Effector memory CD4-positive, alpha-beta T cell (primary cell): Measurements from ENCODE around the gene KRT85.

Experiments
- DNase-seq, 3 donors: peaks; one replicate each; pipeline ENCODE4 v3.0.0-alpha.2; 2020
- H3K27ac ChIP-seq: 2 replicates; pipeline ENCODE4 v1.7.0; 2013; ENCODE audit warnings: mild to moderate bottlenecking, low read length, moderate library complexity; ENCODE audit not compliant: insufficient read depth, poor library complexity, severe bottlenecking
- H3K27me3 ChIP-seq: replicated peaks from 2 replicates; pipeline ENCODE4 v1.7.0; 2013; ENCODE audit warnings: mild to moderate bottlenecking, low read length; ENCODE audit not compliant: insufficient read depth, control insufficient read depth, poor library complexity, severe bottlenecking
- H3K36me3 ChIP-seq: 2 replicates; pipeline ENCODE4 v1.7.0; 2013; ENCODE audit warnings: mild to moderate bottlenecking, low read length, moderate library complexity; ENCODE audit not compliant: control insufficient read depth, insufficient read depth
- H3K4me1 ChIP-seq: 2 replicates; pipeline ENCODE4 v1.7.0; 2013; ENCODE audit warnings: low read length, mild to moderate bottlenecking; ENCODE audit not compliant: control insufficient read depth, insufficient read depth, poor library complexity, severe bottlenecking
- H3K4me3 ChIP-seq: 2 replicates; pipeline ENCODE4 v1.7.0; 2013; ENCODE audit warnings: low read length, low read depth, mild to moderate bottlenecking; ENCODE audit not compliant: insufficient read depth, poor library complexity, severe bottlenecking
- H3K9me3 ChIP-seq: 2 replicates; pipeline ENCODE4 v1.7.0; 2013; ENCODE audit warnings: mild to moderate bottlenecking, low read length, moderate library complexity; ENCODE audit not compliant: control insufficient read depth

The KRT85 gene

DNA sequence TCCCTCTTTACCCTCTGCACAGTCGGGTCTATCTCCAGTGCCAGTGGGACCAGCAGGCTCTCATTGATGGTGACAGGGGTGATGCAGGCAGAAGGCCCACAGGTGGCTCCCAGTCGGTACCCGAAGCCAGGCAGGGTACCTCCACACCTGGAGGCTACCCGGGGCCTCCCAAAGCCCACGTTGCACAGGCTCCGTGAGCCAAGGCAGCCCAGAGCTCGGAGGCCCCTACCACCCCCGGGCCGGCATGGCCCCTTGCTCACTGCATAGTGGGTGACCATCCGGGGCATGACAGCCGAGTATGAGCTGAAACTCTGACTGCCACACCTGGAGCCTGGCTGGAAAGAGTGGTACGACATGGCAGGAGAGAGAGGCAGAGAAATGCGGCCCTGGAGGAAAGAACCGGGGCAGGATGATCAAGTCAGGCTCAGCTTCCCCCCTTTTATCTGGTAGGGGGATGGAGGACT is 38.7 kb upstream of the KRT85 start, which contains the start of gene KRT82:
TSS of gene KRT82 (minus strand) at position 414 of the 464 bp plus-strand sequence. CDS start at position 356, 58 bp downstream.
- Histone ChIP-seq H3K36me3 (no peaks in the 10 kb centered on the region), H3K27me3 (no peaks in the 10 kb centered on the region), H3K4me3 (no peak within 1 kb of the TSS), H3K27ac (no peak within 1 kb of the TSS), H3K9me3 (no peaks in the 10 kb centered on the region), H3K4me1 (no peaks in the 10 kb centered on the region)
- no peak for DNase-seq

DNA sequence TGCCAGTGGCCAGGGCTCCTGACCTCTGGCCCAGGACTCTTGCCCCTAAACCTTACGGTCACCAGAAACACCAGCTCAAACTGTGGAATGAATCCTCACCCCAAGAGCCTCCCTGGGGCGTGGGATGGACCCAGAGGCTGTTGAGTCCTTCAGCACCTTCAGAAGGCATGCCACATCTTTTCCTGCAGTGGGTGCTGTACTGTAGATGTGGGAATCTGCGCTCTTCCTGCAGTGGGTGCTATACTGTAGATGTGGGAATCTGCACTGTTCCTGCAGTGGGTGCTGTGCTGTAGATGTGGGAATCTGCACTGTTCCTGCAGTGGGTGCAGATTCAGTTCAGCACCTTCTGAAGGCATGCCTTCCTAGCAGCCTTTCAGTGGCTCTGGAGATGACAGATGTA is 37.7 kb upstream of the KRT85 start:
- DNase-seq, result no peak
- H3K9me3 ChIP-seq, result no peaks in the 10 kb centered on the region
- no peak overlapping the region for H3K4me3 ChIP-seq
- H3K27ac ChIP-seq, result no peak overlapping the region
- no peaks in the 10 kb centered on the region for H3K36me3 ChIP-seq
- no peaks in the 10 kb centered on the region for H3K4me1 ChIP-seq
- H3K27me3 ChIP-seq, result no peaks in the 10 kb centered on the region

DNA sequence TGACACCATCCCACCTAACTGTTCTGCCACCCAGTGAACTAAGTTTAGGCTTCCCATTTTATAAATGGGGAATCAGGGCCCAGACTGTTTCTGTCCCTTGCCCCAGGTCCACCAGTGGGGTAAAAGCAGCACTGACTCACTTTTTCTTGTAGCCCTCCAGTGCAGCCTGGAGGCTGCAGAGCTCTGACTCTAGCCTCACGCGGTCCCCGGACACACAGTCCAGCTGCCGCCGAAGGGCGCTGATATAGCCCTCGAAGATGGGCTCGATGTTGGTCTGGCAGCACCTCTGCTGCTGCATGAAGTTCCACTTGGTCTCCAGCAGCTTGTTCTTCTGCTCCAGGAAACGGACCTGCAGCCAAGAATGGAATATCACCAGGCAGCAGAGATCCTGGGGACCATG is 36.3 kb upstream of the KRT85 start:
- no peak overlapping the region for H3K4me3 ChIP-seq
- H3K27me3 ChIP-seq, result no peaks in the 10 kb centered on the region

DNA sequence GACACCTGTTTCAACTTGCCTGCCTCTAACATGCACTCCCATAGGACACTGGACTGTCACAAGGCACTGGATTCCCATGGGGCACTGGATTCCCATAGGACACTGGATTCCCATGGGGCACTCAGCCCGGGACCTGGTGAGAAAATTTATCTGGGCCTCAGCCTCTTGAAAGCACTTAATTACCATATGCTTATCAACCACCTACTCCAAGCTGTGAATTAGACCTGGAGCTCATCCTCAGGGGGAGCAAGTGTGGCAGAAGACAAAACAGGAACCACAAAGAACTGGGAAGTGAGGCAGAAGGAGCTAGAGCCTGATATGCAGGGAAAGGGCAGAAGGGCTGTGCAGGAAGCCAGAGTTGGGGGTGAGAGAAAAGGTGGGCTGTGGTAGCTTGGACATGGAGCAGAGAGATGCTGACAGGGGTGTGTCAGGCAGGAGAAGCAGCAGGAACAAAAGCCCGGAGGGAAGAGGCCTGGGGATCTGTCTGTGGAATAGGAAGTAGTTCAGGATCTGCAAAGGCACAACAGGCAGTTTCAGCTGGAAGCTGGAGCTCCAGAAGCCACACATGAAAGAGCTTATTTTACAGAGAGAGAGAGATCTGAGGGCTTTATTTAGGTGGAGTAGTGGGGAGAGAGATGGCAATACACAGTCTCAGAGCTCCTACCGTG is 35.7 kb upstream of the KRT85 start:
- no peak for DNase-seq
- H3K27me3 ChIP-seq, result no peaks in the 10 kb centered on the region

More for the DNA sequence above, 36.3 kb upstream of the KRT85 start:
- DNase-seq, result no peak
- Histone ChIP-seq H3K27ac (no peak overlapping the region), H3K9me3 (no peaks in the 10 kb centered on the region), H3K4me1 (no peaks in the 10 kb centered on the region), H3K36me3 (no peaks in the 10 kb centered on the region)

DNA sequence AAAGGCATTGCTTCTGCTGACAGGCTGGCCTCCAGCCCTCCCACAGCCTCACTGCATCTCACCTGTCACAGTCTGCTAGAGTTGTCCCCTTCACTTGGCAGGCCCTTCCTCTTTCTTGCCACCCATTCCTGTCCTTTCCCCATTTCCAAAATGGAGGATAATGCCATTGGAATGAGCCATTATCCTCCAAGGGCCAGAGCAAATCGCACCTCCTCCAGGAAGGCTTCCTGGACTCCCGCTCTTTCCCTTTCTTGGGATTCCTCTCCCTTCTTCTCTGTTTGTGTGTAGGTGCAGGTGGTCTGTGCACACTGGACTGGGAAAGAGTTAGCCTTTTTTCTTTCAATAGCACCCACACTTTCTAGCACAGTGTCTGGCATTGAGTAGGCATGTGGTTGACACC is 35.1 kb upstream of the KRT85 start:
- H3K27me3 ChIP-seq, result no peaks in the 10 kb centered on the region
- H3K4me3 ChIP-seq, result no peak overlapping the region
- no peaks in the 10 kb centered on the region for H3K9me3 ChIP-seq
- H3K36me3 ChIP-seq, result no peaks in the 10 kb centered on the region
- H3K4me1 ChIP-seq, result no peaks in the 10 kb centered on the region
- no peak for DNase-seq
- H3K27ac ChIP-seq, result no peak overlapping the region

More for the DNA sequence above, 35.7 kb upstream of the KRT85 start:
- Histone ChIP-seq H3K4me1 (no peaks in the 10 kb centered on the region), H3K4me3 (no peak overlapping the region), H3K27ac (no peak overlapping the region), H3K9me3 (no peaks in the 10 kb centered on the region), H3K36me3 (no peaks in the 10 kb centered on the region)

DNA sequence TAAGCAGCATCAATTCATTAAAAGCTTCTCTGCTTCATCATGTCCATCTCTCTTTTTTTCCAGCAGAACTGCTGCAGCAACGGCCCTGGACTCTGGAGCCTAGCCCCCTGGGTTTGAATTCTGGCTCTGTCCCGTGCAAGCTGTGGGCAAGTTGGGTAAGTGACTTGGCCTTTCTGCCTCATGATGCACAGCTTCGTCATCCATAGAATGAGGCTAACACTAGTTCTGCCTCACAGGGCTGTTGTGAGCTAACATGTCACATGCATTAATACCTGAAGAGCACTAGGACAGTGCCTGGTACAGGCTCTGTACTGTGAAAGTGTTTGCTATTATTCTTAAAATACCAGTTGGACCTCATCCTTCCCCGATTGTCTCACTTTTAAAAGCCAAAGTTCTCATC is 34.6 kb upstream of the KRT85 start:
- no peaks in the 10 kb centered on the region for H3K4me1 ChIP-seq
- H3K36me3 ChIP-seq, result no peaks in the 10 kb centered on the region
- H3K27me3 ChIP-seq, result no peaks in the 10 kb centered on the region
- no peak overlapping the region for H3K4me3 ChIP-seq
- H3K9me3 ChIP-seq, result no peaks in the 10 kb centered on the region
- no peak for DNase-seq
- H3K27ac ChIP-seq, result no peak overlapping the region

DNA sequence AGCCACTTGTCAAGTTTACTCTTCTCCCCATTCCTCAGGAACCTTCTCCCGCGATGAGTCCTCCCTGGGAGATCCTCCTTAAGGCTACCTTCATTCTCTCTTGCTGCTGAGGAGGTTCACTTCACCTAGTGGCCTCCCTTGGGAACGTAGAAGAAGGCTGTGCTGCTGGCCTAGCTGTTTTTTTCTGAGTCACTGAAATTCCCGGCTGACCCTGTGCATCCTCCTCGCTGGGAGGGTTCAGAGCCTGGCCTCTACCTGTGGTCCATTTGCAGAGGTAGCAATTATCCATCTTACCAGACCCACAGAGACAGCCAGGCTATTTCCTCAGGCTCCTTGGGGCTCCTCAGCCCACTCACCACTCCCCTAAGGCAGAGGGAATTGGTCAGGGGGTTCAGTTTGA is 34.2 kb upstream of the KRT85 start:
- DNase-seq, result no peak
- Histone ChIP-seq H3K9me3 (no peaks in the 10 kb centered on the region), H3K27ac (no peak overlapping the region), H3K36me3 (no peaks in the 10 kb centered on the region), H3K27me3 (no peaks in the 10 kb centered on the region), H3K4me1 (no peaks in the 10 kb centered on the region), H3K4me3 (no peak overlapping the region)

DNA sequence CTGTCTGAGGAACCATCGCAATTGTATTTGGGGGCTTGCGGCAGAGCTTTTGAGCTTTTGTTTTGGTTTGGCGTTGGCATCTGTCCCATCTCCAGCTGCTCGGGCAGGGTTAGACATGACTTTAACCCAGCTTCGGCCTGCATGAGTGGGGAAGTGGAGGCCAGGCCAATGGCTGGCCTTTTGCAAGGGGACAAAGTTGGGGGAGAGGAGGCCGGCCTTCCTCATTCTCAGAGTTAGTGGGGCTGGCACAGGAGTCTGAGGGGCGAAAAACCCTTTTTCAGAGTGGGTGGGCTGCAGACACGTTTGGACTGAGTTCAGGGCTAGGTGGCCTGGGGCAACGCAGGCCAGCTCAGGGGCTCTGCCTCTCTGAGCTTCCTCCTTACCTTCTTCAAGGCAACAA is 33.6 kb upstream of the KRT85 start:
- DNase-seq, result no peak
- no peaks in the 10 kb centered on the region for H3K27me3 ChIP-seq
- no peak overlapping the region for H3K27ac ChIP-seq
- no peaks in the 10 kb centered on the region for H3K36me3 ChIP-seq
- H3K9me3 ChIP-seq, result no peaks in the 10 kb centered on the region
- H3K4me1 ChIP-seq, result no peaks in the 10 kb centered on the region
- H3K4me3 ChIP-seq, result no peak overlapping the region

DNA sequence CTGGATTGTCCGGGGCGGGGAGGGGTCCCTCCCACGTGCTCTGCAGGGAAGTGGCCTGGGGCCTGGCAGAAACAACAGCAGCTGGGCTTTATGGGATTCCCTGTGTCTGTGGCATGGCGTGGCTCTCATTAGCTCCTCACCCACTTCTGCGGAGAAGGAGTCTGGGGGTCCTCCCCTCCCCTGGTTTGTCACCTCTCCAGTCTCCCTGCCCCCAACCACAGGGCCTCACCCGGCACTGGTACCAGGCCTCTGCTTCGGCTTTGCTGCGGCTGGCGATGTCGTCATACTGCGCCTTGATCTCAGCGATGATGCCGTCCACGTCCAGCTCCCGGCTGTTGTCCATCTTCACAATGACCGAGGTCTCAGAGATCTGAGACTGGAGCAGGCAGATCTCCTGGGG is 32.5 kb upstream of the KRT85 start:
- no peaks in the 10 kb centered on the region for H3K9me3 ChIP-seq
- DNase-seq, result no peak
- no peak overlapping the region for H3K27ac ChIP-seq
- H3K4me3 ChIP-seq, result no peak overlapping the region
- H3K4me1 ChIP-seq, result no peaks in the 10 kb centered on the region
- no peaks in the 10 kb centered on the region for H3K27me3 ChIP-seq
- no peaks in the 10 kb centered on the region for H3K36me3 ChIP-seq

DNA sequence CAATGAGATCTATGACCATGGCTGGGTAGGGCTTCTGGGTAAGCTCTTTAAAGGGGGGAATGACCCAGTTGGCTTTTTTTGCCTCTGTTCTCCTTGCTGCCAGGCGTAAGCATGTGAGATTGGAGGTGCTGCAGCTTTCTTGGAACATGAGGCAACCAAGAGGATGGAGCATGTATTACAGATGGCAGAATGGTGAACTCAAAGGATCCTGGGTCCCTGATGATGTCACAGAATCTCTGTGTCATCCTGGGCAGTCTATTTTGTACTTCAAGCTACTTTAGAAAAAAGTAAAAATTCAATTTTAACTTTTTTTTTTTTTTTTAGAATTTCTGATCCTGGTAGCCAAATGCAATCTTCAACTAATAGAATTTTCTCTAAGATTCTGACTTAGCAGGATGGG is 30.9 kb upstream of the KRT85 start:
- Histone ChIP-seq H3K27ac (no peak overlapping the region), H3K9me3 (no peaks in the 10 kb centered on the region), H3K4me3 (no peak overlapping the region), H3K36me3 (no peaks in the 10 kb centered on the region), H3K27me3 (no peaks in the 10 kb centered on the region), H3K4me1 (no peaks in the 10 kb centered on the region)
- no peak for DNase-seq
